Dermis blood vessel endothelial cell (primary cell): ENCODE measurements around the gene DPP3. TPM values are rescaled to one million over a fixed set of nuclear protein-coding genes. Genes with fewer than 3 reads are reported as not detected.
A peak's percentile ranks its signal among the peaks of the same experiment; 100 is the strongest.

ENCODE experiments used
- DNase-seq: peaks from one replicate; pipeline ENCODE4 v3.0.0; 2010
- total RNA-seq: library from RNA; depleted of rRNA; stranded (reverse); fragments of >200 nt; gene quantifications from 2 replicates; pipeline ENCODE4 v1.2.3, GENCODE V29; 2014

The DPP3 gene
- total RNA-seq, 1 donor from 2014 or later, result 50.5 TPM

DNA sequence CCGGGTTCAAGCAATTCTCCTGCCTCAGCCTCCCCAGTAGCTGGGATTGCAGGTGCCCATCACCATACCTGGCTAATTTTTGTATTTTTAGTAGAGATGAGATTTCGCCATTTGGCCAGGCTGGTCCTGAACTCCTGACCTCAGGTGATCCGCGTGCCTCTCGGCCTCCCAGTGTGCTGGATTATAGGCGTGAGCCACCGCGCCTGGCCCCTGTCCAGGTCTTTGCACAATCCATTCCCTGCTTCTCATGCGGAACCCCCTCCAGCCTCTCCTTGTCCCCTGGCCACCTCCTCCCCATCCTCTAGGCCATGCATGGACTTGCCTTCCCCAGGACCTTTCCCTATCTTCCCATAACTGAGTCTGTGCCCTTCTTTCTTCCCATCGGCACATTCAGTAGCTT lies 8.7 kb downstream of the DPP3 start:
- DNase-seq, result no peak

DNA sequence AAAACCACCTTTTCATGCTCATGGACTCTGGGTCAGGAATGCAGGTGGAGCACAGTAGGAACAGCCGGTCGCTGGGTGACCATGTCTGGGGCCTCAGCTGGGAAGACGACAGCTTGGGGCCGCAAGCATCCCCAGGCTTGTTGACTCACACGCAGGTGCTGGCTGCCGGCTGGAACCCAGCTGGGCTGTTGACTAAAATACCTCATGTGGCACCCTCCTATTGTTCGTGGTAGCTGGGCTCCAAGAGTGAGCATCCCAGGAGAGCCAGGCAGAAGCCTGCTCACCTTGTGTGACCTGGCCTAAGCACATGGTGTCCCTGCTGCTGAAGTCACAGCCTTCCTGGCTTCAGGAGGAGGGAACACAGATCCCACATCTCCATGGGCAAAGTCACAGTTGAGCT lies 9.4 kb downstream of the DPP3 start:
- DNase-seq, result no peak

DNA sequence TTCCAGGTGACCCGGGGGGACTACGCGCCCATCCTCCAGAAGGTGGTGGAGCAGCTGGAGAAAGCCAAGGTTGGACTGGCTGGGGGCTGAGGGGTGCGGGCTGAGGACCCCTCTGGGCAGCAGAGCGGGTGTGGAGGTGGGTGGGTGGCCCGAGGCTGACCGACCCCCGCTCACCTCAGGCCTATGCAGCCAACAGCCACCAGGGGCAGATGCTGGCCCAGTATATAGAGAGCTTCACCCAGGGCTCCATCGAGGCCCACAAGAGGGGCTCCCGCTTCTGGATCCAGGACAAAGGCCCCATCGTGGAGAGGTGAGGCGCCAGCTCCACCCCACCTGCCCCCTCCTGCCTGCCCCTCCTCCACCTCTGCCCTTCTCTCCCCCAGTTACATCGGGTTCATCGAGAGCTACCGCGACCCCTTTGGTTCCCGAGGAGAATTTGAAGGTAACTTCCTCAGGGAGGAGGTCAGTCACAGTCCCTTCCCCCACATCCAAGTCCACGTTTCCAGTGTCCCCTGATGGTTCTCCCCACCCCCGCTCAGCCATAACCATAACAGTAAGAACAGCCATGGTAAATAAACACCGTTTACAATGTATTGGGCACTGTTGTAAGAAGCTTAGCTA lies 11.2 kb downstream of the DPP3 start:
- DNase-seq, result no peak

DNA sequence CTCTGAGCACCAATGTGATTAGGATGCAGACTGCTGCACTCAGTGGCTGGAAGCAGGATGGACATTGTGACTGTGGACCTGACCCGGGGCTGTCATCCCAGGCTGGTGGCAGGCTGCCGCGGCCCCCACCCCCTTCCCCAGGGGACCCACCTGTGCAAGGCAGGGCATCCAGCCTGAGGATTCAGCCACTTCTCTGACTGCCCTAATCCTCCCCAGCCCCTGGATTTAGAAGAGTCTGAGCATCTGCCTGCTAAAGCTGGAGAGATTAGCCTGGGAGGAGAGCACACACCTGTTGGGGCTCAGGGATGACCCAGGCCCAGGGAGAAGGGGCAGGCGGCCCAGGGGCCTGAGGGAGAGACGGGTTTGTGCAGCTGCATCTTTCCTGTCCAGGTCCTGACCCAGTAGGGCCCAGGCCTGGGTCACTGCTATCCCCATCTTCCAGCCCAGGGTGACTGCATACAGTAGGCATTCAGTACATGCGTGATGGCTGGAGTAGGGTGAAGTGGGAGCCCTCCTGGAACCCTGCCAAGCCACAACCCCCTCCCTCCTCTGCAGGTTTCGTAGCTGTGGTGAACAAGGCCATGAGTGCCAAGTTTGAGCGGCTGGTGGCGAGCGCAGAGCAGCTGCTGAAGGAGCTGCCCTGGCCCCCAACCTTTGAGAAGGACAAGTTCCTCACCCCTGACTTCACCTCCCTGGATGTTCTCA lies 12.1 kb downstream of the DPP3 start:
- no peak for DNase-seq

DNA sequence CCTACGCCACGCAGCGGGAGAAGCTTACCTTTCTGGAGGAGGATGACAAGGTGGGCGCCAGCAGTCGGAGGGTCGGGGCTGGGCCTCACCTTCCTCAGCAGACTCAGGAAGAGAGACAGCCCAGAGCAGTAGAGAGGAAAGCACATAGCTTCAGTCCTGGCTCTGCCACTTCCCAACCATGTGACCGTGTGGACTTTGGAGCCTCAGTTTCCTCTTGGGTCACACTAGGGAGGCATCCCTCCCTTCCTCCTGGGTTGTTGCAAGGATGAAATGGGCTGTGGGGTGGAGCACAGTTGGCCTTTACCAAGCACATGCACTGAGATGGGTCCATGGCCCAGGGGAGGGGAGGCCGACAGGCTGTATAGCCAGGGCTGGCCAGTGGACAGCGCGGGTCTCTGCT lies 12.9 kb downstream of the DPP3 start:
- DNase-seq, result no peak

DNA sequence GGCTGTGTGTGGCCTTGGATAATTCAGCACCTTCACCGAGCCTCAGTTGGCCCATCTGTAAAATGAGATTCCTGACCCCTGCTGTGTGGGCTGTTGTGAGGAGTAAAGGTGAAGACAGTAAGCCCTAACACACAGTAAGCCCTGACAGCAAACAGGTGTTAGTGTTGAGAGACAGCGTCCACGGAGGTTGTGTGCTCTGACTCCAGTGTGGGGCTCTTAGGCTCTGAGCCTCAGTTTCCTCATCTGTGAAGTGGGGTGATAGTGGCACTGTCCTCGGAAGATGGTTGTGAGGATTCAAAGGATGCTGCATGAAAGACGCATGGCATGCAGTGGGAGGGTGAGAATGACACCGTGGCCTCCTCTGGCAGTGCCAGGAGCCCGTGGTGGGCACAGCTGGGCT lies 14.2 kb downstream of the DPP3 start:
- no peak for DNase-seq

DNA sequence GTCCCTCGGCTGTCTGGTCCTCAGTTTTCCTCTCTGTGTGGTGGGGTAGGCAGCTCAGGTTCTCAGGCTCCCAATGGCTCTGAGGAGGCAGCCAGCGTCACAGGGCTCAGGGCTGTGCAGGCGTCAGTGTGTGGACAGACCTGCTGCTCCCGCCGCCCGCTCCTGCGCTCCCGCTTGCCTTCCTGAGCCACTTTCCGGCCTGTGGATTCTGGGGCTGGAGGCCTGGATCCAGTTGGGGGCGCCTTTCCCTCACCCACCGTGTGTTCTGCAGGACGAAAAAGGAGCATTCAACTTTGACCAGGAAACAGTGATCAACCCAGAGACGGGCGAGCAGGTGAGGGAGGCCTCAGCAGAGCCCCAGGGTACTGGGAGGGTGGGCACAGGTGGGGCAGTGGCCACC lies 14.7 kb downstream of the DPP3 start:
- DNase-seq, result no peak

DNA sequence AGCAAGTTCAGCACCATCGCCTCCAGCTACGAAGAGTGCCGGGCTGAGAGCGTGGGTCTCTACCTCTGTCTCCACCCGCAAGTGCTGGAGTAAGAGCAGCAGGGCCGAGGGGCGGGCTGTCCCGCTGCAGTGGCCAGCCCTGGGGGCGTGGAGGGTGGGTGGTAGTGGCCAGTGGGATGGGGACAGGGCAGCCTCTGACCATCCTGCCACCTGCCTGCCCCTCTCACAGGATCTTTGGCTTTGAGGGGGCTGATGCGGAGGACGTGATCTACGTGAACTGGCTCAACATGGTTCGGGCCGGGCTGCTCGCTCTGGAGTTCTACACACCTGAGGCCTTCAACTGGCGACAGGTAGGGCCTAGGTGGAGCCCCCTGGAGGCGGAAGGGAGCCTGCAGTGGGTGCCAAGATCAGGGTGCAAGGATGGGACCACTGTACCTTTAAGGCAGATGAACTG lies 15.2 kb downstream of the DPP3 start:
- DNase-seq, result no peak

DNA sequence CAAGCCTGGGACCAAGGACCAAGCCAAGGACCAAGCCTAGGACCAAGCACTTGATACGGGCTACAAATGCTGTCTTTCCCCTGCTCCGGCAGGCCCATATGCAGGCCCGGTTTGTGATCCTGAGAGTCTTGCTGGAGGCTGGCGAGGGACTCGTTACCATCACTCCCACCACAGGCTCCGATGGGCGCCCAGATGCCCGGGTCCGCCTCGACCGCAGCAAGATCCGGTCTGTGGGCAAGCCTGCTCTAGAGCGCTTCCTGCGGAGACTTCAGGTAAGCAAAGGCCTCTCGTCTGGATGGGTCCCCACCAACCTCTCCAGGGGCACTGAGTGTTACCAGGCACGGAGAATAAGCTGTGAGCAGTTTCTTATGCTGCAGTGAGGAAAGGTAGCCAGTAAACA lies 17.0 kb downstream of the DPP3 start:
- DNase-seq, result no peak

DNA sequence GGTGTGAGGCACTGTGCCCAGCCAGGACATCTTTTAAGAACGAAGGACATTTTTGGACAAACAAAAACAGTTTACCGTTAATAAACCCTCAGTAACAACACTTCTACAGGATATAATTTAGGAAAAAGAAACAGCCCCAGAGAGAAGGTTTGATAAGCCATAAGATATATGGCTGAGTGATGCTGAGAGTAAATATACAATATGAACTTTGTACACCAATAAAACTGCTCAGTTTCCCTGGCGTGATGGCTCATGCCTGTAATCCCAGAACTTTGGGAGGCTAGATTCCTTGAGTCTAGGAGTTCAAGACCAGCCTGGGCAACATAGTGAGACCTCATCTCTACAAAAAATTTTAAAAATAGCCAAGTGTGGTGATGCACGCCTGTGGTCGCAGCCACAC lies 18.3 kb downstream of the DPP3 start:
- DNase-seq, result no peak

DNA sequence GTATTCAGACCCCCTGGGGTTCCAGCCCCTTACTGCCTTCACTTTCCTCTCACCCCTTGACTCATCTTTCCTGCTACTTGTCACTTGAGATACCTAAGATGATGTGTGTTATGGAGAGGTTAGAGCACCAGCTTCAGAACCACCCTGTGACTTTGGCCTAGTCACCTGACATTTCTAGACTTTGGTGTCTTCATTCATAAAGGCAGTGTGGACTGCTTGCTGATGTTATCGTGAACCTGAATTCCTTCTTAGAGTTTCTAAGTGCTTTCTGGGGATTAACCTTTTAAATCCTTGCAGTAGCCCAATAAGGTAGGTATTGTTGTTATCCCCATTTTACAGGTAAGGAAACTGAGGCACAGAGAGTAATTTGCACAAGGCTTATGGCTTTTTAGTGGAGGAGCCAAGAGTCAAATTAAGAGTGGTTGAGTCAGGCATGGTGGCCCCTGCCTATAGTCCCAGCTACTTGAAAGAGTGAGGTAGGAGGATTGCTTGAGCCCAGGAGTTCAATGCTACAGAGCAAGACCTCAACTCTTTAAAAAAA lies 25.1 kb downstream of the DPP3 start:
- no peak for DNase-seq

DNA sequence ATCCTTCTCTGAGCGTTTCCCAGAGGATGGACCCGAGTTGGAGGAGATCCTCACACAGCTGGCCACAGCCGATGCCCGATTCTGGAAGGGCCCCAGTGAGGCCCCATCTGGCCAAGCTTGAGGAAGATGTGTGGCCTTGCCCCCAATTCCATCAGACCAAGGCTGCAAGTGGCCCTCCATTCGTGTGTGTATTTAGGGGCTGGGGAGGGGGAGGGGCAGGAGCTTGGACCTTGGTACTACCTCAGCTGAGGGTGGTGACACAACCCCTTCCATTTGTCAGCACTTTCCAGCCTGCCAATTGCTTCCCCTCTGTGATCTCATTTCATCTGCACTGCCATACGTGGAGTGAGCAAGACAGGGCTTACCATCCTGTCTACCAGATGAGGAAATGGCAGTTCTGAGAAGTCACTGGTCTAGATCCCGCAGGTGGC lies 28.9 kb downstream of the DPP3 start:
- DNase-seq, result no peak

DNA sequence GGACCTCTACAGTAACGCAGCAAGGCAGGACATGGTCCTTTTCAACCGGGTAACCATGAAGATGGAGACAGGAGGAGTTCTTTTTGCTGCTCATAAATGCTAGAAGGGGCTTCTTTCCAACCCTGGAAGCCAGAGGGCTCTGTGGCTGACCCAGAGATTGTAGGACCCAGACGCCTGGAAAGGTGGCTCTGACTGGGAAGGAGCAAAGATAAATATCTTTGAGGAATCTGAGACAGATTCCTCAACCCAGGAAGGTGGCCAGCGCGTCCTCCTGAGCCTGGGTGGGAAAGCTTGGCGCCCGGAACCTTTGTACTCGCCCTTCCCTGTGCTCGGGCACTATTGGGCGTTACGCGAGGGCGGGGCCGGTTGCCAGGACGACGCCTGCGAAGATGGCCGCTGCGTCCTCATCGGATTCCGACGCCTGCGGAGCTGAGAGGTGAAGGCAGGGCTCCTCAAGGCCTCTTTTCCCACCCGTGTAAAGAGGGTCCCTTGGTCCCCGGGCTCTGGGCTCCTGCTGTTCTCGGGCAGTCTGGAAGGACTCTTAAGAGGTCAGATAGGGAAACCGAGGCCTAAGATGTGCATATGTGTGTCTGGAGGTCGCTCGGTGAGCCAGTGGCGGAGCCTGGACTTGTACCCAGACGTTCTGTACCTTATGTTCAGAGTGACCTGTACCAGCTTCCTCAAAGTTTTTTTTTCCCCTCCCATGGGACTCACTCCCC lies 30.2 kb downstream of the DPP3 start, which contains the start of gene BBS1:
BBS1 (plus strand) TSS at position 365 of the 719 bp plus-strand sequence; CDS start at position 390, 25 bp downstream.
- DNase-seq, result peak; percentile 86

DNA sequence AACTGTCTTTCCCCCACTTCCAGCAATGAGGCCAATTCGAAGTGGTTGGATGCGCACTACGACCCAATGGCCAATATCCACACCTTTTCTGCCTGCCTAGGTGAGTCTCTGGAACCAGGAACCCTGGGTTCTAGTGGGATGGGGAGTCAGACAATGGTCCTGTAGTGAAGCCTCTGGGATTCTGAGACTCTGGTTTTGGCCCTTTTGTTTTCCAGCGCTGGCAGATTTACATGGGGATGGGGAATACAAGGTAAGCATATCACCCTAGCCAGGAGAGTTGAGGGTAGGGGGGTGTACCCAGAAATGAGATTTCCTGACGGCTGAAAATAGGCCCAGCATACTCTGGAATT lies 30.7 kb downstream of the DPP3 start:
- no peak for DNase-seq

DNA sequence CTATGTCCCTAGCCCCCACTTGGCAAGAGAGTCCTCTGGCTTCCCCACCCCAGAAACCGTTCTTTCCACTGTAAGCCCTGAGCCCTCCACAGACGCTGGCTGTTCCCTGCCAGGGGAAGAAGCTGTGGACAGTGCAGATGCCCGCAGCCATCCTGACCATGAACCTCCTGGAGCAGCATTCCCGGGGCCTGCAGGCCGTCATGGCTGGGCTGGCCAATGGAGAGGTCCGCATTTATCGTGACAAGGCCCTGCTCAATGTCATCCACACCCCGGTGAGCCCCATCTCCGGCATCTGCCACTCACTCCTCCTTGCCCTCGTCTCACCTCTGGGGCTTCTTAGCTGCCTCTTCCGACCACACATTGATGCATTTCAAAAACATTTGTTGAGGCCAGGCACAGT lies 43.4 kb downstream of the DPP3 start:
- DNase-seq, result no peak

DNA sequence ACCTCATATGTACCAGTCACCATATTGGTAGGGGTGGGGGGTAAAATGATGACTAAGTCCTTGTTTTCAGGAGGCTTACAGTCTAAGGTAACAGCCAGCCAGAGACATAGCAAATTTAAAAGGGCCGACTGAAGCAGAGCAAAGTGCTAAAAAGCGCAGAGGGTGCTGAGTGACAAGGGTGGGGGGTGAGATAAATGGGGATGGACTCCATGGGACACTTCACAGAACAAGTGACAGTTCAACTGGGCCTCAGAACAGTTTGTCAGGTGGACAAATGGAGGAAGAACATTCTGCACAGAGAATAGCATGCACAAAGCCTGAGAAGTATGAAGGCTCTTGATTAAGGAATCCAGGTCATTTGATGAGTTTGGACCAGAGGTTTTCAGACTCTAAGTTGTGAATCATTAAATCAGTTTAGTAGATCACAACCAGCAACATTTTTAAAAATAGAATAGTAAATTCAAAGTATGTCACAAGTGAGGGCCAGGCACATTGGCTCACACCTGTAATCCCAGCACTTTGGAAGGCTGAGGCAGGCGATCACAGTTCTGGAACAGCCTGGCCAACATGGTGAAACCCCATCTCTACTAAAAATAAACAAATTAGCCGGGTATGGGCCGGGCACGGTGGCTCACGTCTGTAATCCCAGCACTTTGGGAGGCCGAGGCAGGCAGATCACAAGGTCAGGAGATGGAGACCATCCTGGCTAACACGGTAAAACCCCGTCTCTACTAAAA lies 44.2 kb downstream of the DPP3 start:
- no peak for DNase-seq

DNA sequence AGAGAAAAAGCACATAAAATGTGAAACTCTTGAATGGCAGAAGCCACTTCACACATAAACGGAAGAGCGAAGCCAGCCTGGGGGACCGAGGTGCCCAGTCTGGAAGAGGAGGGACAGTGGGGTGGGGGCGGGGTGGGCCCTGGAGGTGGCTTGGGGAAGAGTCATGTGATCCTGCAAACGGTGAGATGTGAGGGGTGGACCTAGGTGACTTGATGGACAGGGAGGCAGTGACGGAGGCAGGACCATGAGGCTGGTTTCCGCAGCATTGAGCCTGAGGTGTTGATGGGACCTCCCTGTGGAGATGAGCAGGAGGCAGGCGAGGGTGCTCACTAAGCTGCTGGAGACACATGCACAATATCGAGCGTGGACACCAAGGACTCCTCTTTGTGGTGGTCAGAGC lies 48.8 kb downstream of the DPP3 start:
- DNase-seq, result no peak

DNA sequence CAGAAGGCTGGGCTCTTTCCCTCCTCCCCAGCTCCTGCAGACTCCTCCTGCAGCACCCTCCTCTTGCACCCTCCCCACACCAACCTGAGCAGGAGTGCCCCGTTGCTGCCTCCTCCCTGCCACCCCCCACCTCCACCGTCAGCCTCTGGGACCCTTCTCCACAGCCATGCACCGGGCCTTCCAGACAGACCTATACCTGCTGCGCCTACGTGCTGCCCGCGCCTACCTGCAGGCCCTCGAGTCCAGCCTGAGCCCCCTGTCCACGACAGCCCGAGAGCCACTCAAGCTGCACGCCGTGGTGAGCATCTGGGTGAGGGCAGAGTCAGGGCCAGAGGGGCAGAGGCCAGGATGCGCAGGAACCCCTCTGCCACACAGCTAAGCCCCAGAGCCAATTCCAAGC lies 49.4 kb downstream of the DPP3 start:
- DNase-seq, result no peak

DNA sequence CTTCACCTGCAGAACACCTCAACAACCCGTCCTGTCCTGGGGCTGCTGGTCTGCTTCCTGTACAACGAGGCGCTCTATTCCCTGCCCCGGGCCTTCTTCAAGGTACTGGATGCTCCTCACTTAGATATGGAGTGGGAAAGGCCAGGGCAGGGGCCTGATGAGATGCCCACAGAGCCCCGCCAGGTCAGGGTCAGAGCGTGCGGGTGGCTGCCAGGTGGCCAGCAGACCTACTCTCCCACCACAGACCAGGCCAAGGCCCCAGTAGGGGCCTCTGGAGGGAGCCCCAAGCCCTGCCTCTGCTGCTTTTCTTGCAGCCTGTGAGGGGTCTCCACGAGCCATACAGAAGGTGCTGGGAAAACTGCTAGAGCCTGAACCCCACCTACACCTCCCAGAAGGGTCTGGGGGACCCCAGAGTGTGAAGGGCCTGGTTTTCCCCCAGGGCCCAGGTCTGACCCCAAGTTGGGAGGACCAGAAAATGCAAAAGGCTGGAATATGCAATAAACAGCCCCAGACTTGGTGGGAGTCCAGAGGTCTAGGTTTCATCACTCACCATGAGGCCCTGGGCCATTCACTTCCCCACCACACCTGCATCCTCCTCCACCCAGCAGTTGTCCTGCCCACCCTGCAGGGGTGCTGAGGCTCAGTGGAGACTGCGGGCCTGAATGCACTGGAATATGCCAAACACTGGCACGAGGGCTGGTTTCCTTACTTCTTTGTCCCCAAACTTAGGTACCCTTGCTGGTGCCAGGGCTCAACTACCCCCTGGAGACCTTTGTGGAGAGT lies 50.9 kb downstream of the DPP3 start:
- no peak for DNase-seq

DNA sequence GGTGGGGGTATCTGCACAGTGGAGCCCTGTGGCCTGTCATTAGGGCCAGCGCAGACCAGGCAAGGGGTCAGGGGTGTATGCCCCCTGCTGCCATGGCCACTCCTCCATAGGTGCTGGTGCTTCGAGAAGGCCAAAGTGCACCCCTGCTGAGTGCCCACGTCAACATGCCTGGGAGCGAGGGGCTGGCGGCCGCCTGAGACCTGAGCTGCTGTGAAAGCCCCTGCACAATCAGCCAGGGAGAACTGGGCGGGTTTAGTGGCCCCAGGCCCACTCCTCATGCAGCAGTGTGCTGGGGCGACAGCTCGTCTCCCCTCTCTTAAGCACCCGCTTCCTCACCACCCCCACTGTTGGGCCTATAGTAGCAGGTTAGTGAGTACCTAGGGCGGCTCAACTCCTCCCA lies 51.6 kb downstream of the DPP3 start:
- no peak for DNase-seq

DNA sequence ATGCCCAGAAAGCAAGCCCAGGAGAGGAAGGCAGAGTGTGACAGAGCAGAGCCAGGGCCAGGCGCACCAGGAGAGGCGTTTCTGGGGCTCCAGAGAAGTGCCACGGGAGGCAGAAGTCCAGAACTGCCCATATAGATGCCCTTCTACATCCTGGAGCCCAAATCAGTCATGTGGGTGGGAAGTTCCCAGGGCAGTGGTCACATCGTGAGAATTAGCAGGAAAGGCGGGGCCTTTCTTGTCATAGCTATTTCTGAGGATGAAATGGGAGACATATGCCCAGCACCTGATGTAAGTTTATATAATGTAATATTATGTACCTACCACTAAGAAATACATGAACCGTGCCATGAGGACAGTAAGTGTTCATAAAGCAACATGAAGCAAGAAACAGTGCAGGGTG lies 52.5 kb downstream of the DPP3 start:
- DNase-seq, result no peak
